Stimulated activated naive B cell treated with anti-CD40 and anti-IgM and Interleukin-4, amounts not matched to agents 10 μg/mL and 1 μg/mL and 100 μg/mL, for 72 hours (primary cell): ENCODE measurements around the gene RIMBP2.

ENCODE experiments used
- ATAC-seq, 2 donors: fragments of 150-1000 bp; cut with Tn5 transposase; replicated peaks; 2 replicates each; pipeline ENCODE4 v1.10.0; 2021; ENCODE audit warnings: moderate library complexity in 1 of 2
- DNase-seq: peaks from one replicate; pipeline ENCODE4 v3.0.0; 2021
- H3K27ac Mint-ChIP-seq: one replicate; pipeline ENCODE4 v1.8.0; 2022; ENCODE audit warnings: mild to moderate bottlenecking, mixed read lengths
- H3K27me3 Mint-ChIP-seq, 2 donors: one replicate each; pipeline ENCODE4 v1.8.0; 2022; ENCODE audit warnings: mixed read lengths in 2 of 2
- H3K36me3 Mint-ChIP-seq, 2 donors: one replicate each; pipeline ENCODE4 v1.8.0; 2022; ENCODE audit warnings: mixed read lengths in 2 of 2, mild to moderate bottlenecking in 1 of 2
- H3K4me1 Mint-ChIP-seq, 2 donors: one replicate each; pipeline ENCODE4 v1.8.0; 2022; ENCODE audit warnings: mixed read lengths in 2 of 2, mild to moderate bottlenecking in 1 of 2
- H3K4me3 Mint-ChIP-seq, 2 donors: one replicate each; pipeline ENCODE4 v1.8.0; 2022; ENCODE audit warnings: mild to moderate bottlenecking in 2 of 2, mixed read lengths in 2 of 2, moderate library complexity in 1 of 2
- H3K9me3 Mint-ChIP-seq, 2 donors: one replicate each; pipeline ENCODE4 v1.8.0; 2022; ENCODE audit warnings: mixed read lengths in 2 of 2, mild to moderate bottlenecking in 1 of 2

The RIMBP2 gene

DNA sequence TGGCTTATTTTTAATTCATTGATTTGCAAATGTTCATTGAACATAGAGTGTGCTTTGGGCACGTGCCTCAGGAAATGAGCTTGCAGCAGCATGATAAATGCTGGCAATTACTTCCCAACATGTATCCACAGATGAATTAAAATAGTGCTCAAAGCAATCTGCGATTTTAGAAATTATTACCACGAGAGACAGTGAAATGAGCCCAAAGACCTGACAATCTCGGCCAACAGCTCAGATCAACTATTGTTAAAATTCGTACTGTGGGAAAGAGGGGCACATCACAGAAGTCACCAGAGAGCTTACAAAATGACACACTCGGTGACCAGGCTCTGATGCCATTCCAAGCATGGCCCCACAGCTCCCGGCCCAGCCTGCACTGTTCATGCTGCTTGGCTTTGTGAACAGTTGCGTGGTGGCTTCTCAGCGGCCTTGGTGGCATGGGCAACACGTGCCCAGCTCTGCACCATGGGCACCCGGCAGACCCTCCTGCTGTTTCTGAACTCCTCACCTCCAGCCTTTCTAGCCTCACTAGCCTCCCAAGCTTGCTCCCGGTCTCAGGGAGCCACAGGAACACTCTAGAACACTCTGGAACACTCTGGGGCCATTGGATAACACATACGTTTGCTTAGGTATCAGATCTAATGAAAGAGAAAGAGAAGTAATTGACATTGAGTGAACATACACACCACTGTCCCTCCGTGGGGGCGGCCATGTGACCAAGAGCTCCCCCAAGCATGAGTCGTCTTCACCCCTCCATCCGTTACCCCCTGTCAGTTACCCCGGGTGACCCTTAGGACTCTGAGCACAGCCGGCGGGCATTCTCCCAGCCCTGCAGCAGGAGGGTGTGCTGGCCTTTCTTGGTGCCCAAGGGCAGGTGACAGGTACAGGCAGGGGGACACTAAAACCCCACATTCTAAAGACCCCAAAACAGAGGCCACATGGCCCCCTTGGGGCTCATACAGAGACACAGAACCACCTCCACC, 28.0 kb downstream of the RIMBP2 start:
- Mint-ChIP-seq H3K9me3 (peaks cover 0 to 3% of the 10 kb centered on the region in 2 donors), H3K4me3 (no peak overlapping the region), H3K27me3 (peaks cover 15 to 20% of the 10 kb centered on the region in 2 donors), H3K27ac (no peak overlapping the region), H3K36me3 (no peaks in the 10 kb centered on the region), H3K4me1 (no peaks in the 10 kb centered on the region)
- DNase-seq, result no peak
- no peak for ATAC-seq

DNA sequence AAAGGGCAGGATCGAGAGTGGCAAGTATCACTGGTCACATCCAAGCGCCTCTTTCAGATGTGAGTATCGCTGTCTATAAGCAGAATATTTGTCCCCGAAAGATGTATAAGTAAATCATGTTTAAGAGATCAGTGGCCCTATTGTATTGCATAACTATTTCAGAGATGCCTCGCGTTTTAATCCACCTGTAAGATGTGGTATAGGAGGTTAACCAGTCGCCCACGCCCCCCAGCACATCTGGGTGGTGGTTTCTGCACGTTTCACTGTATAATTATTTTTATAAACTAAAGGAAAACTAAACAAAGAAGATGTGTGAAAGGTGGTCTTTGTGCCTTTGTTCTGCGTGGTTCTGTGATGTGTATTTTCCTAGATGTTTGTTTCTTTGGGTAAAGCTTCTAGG, 28.9 kb downstream of the RIMBP2 start:
- no peak overlapping the region for H3K4me3 Mint-ChIP-seq

GRCh38 chr12:130686511-130686991, 29.5 kb downstream of the RIMBP2 start:
- no peak overlapping the region for H3K4me3 Mint-ChIP-seq
- H3K27ac Mint-ChIP-seq, result no peak overlapping the region
- ATAC-seq (no peak), DNase-seq (no peak)
- no peaks in the 10 kb centered on the region for H3K36me3 Mint-ChIP-seq
- H3K27me3 Mint-ChIP-seq, result peaks cover 7 to 15% of the 10 kb centered on the region in 2 donors
- no peaks in the 10 kb centered on the region for H3K4me1 Mint-ChIP-seq
- H3K9me3 Mint-ChIP-seq, result peaks cover 0 to under 1% of the 10 kb centered on the region in 2 donors

More for the DNA sequence above, 28.9 kb downstream of the RIMBP2 start:
- peaks cover 0 to 3% of the 10 kb centered on the region in 2 donors for H3K9me3 Mint-ChIP-seq
- ATAC-seq, result no peak
- H3K4me1 Mint-ChIP-seq, result no peaks in the 10 kb centered on the region
- no peaks in the 10 kb centered on the region for H3K36me3 Mint-ChIP-seq
- H3K27me3 Mint-ChIP-seq, result peaks cover 7 to 20% of the 10 kb centered on the region in 2 donors
- DNase-seq, result no peak
- no peak overlapping the region for H3K27ac Mint-ChIP-seq

GRCh38 chr12:130685850-130686249, 30.2 kb downstream of the RIMBP2 start:
- no peak overlapping the region for H3K27ac Mint-ChIP-seq
- no peaks in the 10 kb centered on the region for H3K36me3 Mint-ChIP-seq
- H3K4me3 Mint-ChIP-seq, result no peak overlapping the region
- no peak for DNase-seq
- no peaks in the 10 kb centered on the region for H3K4me1 Mint-ChIP-seq
- ATAC-seq, result no peak
- no peaks in the 10 kb centered on the region for H3K9me3 Mint-ChIP-seq
- H3K27me3 Mint-ChIP-seq, result peaks cover 7 to 13% of the 10 kb centered on the region in 2 donors

GRCh38 chr12:130685250-130685787, 30.8 kb downstream of the RIMBP2 start:
- no peak for DNase-seq
- H3K27ac Mint-ChIP-seq, result no peak overlapping the region
- H3K27me3 Mint-ChIP-seq, result peaks cover 7 to 13% of the 10 kb centered on the region in 2 donors
- no peak overlapping the region for H3K4me3 Mint-ChIP-seq
- no peaks in the 10 kb centered on the region for H3K4me1 Mint-ChIP-seq
- H3K36me3 Mint-ChIP-seq, result no peaks in the 10 kb centered on the region
- no peaks in the 10 kb centered on the region for H3K9me3 Mint-ChIP-seq
- no peak for ATAC-seq

GRCh38 chr12:130683811-130684210, 32.3 kb downstream of the RIMBP2 start:
- no peak for ATAC-seq
- no peak for DNase-seq
- Mint-ChIP-seq H3K27me3 (peaks cover 7 to 13% of the 10 kb centered on the region in 2 donors), H3K4me1 (no peaks in the 10 kb centered on the region), H3K36me3 (no peaks in the 10 kb centered on the region), H3K9me3 (no peaks in the 10 kb centered on the region), H3K27ac (no peak overlapping the region), H3K4me3 (no peak overlapping the region)

- H3K27ac Mint-ChIP-seq, result no peak overlapping the region
- DNase-seq (no peak), ATAC-seq (no peak)
- H3K4me3 Mint-ChIP-seq, result no peak overlapping the region
- H3K9me3 Mint-ChIP-seq, result no peaks in the 10 kb centered on the region
- no peaks in the 10 kb centered on the region for H3K4me1 Mint-ChIP-seq
- no peaks in the 10 kb centered on the region for H3K36me3 Mint-ChIP-seq
- H3K27me3 Mint-ChIP-seq, result peaks cover 7 to 13% of the 10 kb centered on the region in 2 donors
These were observed 33.0 kb downstream of the RIMBP2 start for GRCh38 chr12:130683080-130683479.

- Mint-ChIP-seq H3K36me3 (no peaks in the 10 kb centered on the region), H3K9me3 (peaks cover 4 to 5% of the 10 kb centered on the region in 2 donors), H3K4me1 (no peaks in the 10 kb centered on the region), H3K27me3 (peaks cover 0 to 3% of the 10 kb centered on the region in 2 donors), H3K27ac (no peak overlapping the region), H3K4me3 (no peak overlapping the region)
- DNase-seq (no peak), ATAC-seq (no peak)
These were observed 35.6 kb downstream of the RIMBP2 start for GRCh38 chr12:130680451-130680990.

DNA sequence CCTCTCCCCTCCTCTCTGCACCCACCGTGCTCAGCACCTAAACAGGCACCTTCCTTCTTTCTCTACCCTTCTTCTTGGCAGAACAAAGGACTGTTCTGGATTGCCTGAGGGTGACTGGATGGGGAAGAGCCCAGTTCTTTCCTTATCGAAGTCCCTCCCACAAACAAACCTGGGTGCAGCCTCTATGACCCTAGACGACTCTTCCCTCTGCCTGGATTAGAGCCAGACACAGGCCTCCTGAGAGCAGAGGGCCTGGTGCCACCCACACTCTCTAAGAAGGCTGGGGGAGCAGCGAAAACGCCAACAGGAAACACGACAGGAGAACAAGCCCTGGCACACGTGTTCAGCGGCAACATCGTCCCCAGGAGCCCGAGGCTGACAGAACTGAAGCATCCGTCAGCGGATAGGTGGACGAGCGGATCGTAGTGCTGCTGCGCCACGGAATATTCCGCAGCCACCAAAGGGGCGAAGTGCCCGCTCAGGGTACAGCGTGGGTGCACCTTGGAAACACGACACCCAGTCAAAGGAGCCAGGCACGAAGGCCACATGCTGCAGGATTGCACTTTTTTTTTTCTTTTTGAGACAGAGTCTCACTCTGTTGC, 38.0 kb downstream of the RIMBP2 start:
- DNase-seq (no peak), ATAC-seq (no peak)
- Mint-ChIP-seq H3K27ac (no peak overlapping the region), H3K4me3 (no peak overlapping the region), H3K4me1 (no peaks in the 10 kb centered on the region), H3K36me3 (no peaks in the 10 kb centered on the region), H3K27me3 (no peaks in the 10 kb centered on the region), H3K9me3 (peaks cover 7 to 11% of the 10 kb centered on the region in 2 donors)

DNA sequence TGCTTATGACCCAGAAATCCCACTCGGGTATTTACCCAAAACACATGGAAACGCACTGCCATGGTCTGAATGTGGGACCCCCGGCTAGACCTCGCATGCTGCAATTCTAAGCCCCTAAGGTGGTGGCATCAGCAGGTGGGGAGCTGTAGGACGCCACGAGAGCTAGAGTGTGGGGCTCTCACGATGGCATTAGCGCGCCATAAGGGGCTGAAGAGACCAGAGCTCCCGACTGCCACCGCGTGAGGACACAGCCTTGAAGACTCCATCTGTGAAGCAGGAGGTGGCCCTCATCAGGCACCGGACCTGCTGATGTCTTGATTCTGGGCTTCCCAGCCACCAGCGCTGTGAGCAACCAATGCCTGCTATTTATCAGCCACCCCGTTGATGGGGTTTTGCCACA, 40.3 kb downstream of the RIMBP2 start:
- no peaks in the 10 kb centered on the region for H3K4me1 Mint-ChIP-seq
- H3K27ac Mint-ChIP-seq, result no peak overlapping the region
- no peaks in the 10 kb centered on the region for H3K36me3 Mint-ChIP-seq
- peaks cover 12 to 14% of the 10 kb centered on the region in 2 donors for H3K9me3 Mint-ChIP-seq
- DNase-seq (no peak), ATAC-seq (no peak)
- H3K4me3 Mint-ChIP-seq, result no peak overlapping the region
- H3K27me3 Mint-ChIP-seq, result no peaks in the 10 kb centered on the region

- Mint-ChIP-seq H3K27ac (no peak overlapping the region), H3K27me3 (no peaks in the 10 kb centered on the region), H3K4me1 (no peaks in the 10 kb centered on the region), H3K36me3 (no peaks in the 10 kb centered on the region), H3K9me3 (peaks cover 12 to 16% of the 10 kb centered on the region in 2 donors), H3K4me3 (no peak overlapping the region)
- DNase-seq (no peak), ATAC-seq (no peak)
These were observed 41.0 kb downstream of the RIMBP2 start for GRCh38 chr12:130675121-130675520.

DNA sequence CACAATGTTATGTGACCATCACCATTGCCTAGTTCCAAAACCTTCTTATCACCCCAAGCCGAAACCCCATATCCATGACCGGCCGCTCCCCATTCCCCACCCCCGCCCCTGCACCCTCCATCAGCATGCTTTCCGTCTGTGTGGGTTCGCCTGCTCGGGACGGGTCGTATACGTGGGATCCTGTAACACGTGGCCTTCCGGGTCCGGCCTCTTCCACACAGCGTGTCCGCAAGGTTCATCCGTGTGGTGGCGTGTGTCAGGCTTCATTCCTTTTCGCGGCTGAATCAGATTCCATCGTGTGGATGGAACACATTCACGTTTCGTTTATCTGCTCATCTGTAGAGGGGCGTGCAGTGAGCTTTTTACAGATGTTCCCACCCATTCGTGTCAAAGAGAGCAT, 41.4 kb downstream of the RIMBP2 start:
- Mint-ChIP-seq H3K9me3 (peaks cover 16 to 17% of the 10 kb centered on the region in 2 donors), H3K36me3 (no peaks in the 10 kb centered on the region), H3K27me3 (no peaks in the 10 kb centered on the region), H3K27ac (no peak overlapping the region), H3K4me3 (no peak overlapping the region), H3K4me1 (no peaks in the 10 kb centered on the region)
- DNase-seq (no peak), ATAC-seq (no peak)

GRCh38 chr12:130673036-130673705, 42.9 kb downstream of the RIMBP2 start:
- ATAC-seq, result no peak
- Mint-ChIP-seq H3K4me1 (no peaks in the 10 kb centered on the region), H3K27me3 (no peaks in the 10 kb centered on the region), H3K4me3 (no peak overlapping the region), H3K9me3 (peaks cover 24 to 28% of the 10 kb centered on the region in 2 donors), H3K27ac (no peak overlapping the region), H3K36me3 (no peaks in the 10 kb centered on the region)
- no peak for DNase-seq
